ENCODE data around the gene ITPR1.

DNA sequence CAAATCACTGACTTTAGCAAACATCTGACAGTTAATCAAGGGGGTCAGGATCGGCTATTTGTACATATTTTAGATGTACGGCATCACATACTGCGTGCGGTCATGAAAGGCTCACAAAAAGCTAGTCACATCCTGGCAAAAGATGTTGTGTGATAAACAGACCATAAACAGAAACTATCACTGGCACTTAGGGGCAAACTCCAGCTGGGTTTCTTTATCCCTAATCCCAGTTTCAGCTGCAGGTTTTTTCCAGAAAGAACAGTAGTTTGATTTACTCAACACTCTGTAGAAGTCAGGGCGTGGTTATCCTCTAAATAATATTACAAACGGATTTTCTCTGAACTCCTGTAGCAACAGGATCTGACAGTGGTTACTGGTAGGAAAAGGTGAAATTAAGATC, 373.7 kb downstream of the ITPR1 start:
- TF ChIP-seq, protein P1, sequence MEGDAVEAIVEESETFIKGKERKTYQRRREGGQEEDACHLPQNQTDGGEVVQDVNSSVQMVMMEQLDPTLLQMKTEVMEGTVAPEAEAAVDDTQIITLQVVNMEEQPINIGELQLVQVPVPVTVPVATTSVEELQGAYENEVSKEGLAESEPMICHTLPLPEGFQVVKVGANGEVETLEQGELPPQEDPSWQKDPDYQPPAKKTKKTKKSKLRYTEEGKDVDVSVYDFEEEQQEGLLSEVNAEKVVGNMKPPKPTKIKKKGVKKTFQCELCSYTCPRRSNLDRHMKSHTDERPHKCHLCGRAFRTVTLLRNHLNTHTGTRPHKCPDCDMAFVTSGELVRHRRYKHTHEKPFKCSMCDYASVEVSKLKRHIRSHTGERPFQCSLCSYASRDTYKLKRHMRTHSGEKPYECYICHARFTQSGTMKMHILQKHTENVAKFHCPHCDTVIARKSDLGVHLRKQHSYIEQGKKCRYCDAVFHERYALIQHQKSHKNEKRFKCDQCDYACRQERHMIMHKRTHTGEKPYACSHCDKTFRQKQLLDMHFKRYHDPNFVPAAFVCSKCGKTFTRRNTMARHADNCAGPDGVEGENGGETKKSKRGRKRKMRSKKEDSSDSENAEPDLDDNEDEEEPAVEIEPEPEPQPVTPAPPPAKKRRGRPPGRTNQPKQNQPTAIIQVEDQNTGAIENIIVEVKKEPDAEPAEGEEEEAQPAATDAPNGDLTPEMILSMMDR (IDR thresholded peaks at IDR 0.05): no peak
- no peak for TF ChIP-seq POLR2A (IDR thresholded peaks at IDR 0.05)

All from thyroid gland (tissue), 4 donors.